CD4-positive, alpha-beta T cell (primary cell): ENCODE measurements around the gene TNFRSF9. TPM values are rescaled to one million over a fixed set of nuclear protein-coding genes. Genes with fewer than 3 reads are reported as not detected.

Experiments used
- ATAC-seq: fragments of 200-7000 bp; cut with Tn5 transposase; one replicate; pipeline ENCODE4 v1.10.0; 2022; ENCODE audit warnings: mild to moderate bottlenecking; ENCODE audit not compliant: poor library complexity
- CTCF ChIA-PET: fragments of 350-600 bp; sonication (Branson Sonifier 250); formaldehyde crosslinking; loops from one replicate; lab custom pipeline; 2021; ENCODE audit warnings: antibody characterized with exemption, inconsistent platforms; lab: Charles Lee
- POLR2A ChIA-PET: fragments of 350-600 bp; sonication (Branson Sonifier 250); formaldehyde crosslinking; loops from one replicate; lab custom pipeline; 2021; ENCODE audit warnings: antibody characterized with exemption, inconsistent platforms; lab: Charles Lee
- DNase-seq, 14 experiments: peaks; one replicate each; pipeline ENCODE4 v3.0.0-alpha.2; 2013 to 2020; ENCODE audit warnings: mixed read lengths in 2 of 14
- H3K27ac ChIP-seq, 2 donors: one replicate each; pipeline versions ENCODE4 v1.5.1 to v1.7.0; 2013; ENCODE audit warnings: low read length in 2 of 2, low read depth in 1 of 2, mild to moderate bottlenecking in 1 of 2
- H3K27me3 ChIP-seq, 2 experiments: 1 replicate in 1 of 2; 2 replicates in 1 of 2; pipeline versions ENCODE4 v1.6.1 to v1.7.0; 2013; ENCODE audit warnings: low read length in 2 of 2, control low read depth in 1 of 2, mild to moderate bottlenecking in 1 of 2, moderate library complexity in 1 of 2; ENCODE audit not compliant: insufficient read depth in 2 of 2, control insufficient read depth in 1 of 2
- H3K36me3 ChIP-seq: one replicate; pipeline ENCODE4 v1.6.1; 2013; ENCODE audit warnings: low read length, control low read depth; ENCODE audit not compliant: insufficient read depth
- H3K4me1 ChIP-seq: one replicate; pipeline ENCODE4 v1.6.1; 2013; ENCODE audit warnings: low read length, control low read depth; ENCODE audit not compliant: insufficient read depth
- H3K4me3 ChIP-seq: one replicate; pipeline ENCODE4 v1.5.1; 2013; ENCODE audit warnings: mild to moderate bottlenecking, low read length, moderate library complexity
- H3K9me3 ChIP-seq, 2 experiments: 1 replicate in 1 of 2; 2 replicates in 1 of 2; pipeline versions ENCODE4 v1.6.1 to v1.7.0; 2013; ENCODE audit warnings: low read length in 2 of 2, mild to moderate bottlenecking in 2 of 2, control low read depth in 1 of 2, moderate library complexity in 1 of 2; ENCODE audit not compliant: control insufficient read depth in 1 of 2, insufficient read depth in 1 of 2
- H3K27ac Mint-ChIP-seq: one replicate; pipeline ENCODE4 v1.8.0; 2020; ENCODE audit warnings: mixed read lengths
- H3K27me3 Mint-ChIP-seq: one replicate; pipeline ENCODE4 v1.8.0; 2021; ENCODE audit warnings: mixed read lengths
- H3K36me3 Mint-ChIP-seq: one replicate; pipeline ENCODE4 v1.8.0; 2021; ENCODE audit warnings: low read depth, mixed read lengths
- H3K4me1 Mint-ChIP-seq: one replicate; pipeline ENCODE4 v1.8.0; 2021; ENCODE audit warnings: low read depth, mixed read lengths
- H3K4me3 Mint-ChIP-seq: one replicate; pipeline ENCODE4 v1.8.0; 2020; ENCODE audit warnings: mild to moderate bottlenecking, mixed read lengths
- H3K9me3 Mint-ChIP-seq: one replicate; pipeline ENCODE4 v1.8.0; 2020; ENCODE audit warnings: mixed read lengths
- CTCF ChIP-seq: fragments of 200-600 bp; IDR thresholded peaks from one replicate; pipeline ENCODE4 v1.8.0; 2022; ENCODE audit warnings: antibody characterized with exemption, mild to moderate bottlenecking
- intact Hi-C, 2 experiments: fragments of 100-400 bp; cut with DNase I in 1 of 2; cut with micrococcal nuclease in 1 of 2; formaldehyde crosslinking; loops; one replicate each; pipeline versions ENCODE4 v1.15.1 to v1.9.0; 2023 to 2025; cut with DNase I, micrococcal nuclease
- total RNA-seq, 174 experiments: library from RNA in 2 of 174; stranded (reverse) in 2 of 174; gene quantifications; one replicate each; pipeline ENCODE4 v1.2.3 and lab custom pipeline; 2021 to 2026

Gene TNFRSF9
- total RNA-seq, 2 experiments from 2014 or later = 0.52 to 0.84 TPM

GRCh38 chr1:7891804-7892203 lies 48.8 kb downstream of the TNFRSF9 start:
- Mint-ChIP-seq H3K9me3 (no peaks in the 10 kb centered on the region), H3K27ac (no peak overlapping the region), H3K4me1 (no peaks in the 10 kb centered on the region), H3K27me3 (peaks cover 22% of the 10 kb centered on the region), H3K36me3 (no peaks in the 10 kb centered on the region), H3K4me3 (no peak overlapping the region)
- H3K27me3 ChIP-seq = peaks cover 0 to 6% of the 10 kb centered on the region in 2 experiments
- POLR2A ChIA-PET = no interaction called here
- H3K9me3 ChIP-seq = no peaks in the 10 kb centered on the region
- H3K4me1 ChIP-seq = no peaks in the 10 kb centered on the region
- ATAC-seq (no peak), DNase-seq (no peak)
- H3K4me3 ChIP-seq = no peak overlapping the region
- H3K36me3 ChIP-seq = no peaks in the 10 kb centered on the region
- H3K27ac ChIP-seq = no peak overlapping the region
- TF ChIP-seq CTCF = no peak
- CTCF ChIA-PET = no interaction called here
- intact Hi-C loops = no loop called here

- Histone ChIP-seq H3K9me3 (no peaks in the 10 kb centered on the region), H3K4me1 (peaks cover 2% of the 10 kb centered on the region), H3K27ac (no peak overlapping the region), H3K36me3 (no peaks in the 10 kb centered on the region), H3K27me3 (peaks cover 0 to 11% of the 10 kb centered on the region in 2 experiments), H3K4me3 (no peak overlapping the region)
- DNase-seq (no peak), ATAC-seq (no peak)
- intact Hi-C loops = no loop called here
- Mint-ChIP-seq H3K4me1 (no peaks in the 10 kb centered on the region), H3K36me3 (no peaks in the 10 kb centered on the region), H3K9me3 (no peaks in the 10 kb centered on the region), H3K27me3 (peaks cover 30% of the 10 kb centered on the region), H3K27ac (no peak overlapping the region), H3K4me3 (no peak overlapping the region)
- ChIA-PET CTCF (no interaction called here), POLR2A (no interaction called here)
- TF ChIP-seq CTCF = no peak
Observed at GRCh38 chr1:7890853-7891252, 49.8 kb downstream of the TNFRSF9 start.

- TF ChIP-seq CTCF = no peak
- intact Hi-C loops = no loop called here
- Mint-ChIP-seq H3K36me3 (no peaks in the 10 kb centered on the region), H3K9me3 (no peaks in the 10 kb centered on the region), H3K27ac (no peak overlapping the region), H3K4me1 (no peaks in the 10 kb centered on the region), H3K4me3 (no peak overlapping the region), H3K27me3 (peaks cover 42% of the 10 kb centered on the region)
- POLR2A ChIA-PET = no interaction called here
- Histone ChIP-seq H3K4me3 (no peak overlapping the region), H3K4me1 (peaks cover 3% of the 10 kb centered on the region), H3K27ac (no peak overlapping the region), H3K36me3 (no peaks in the 10 kb centered on the region), H3K9me3 (peaks cover 0 to 6% of the 10 kb centered on the region in 2 experiments), H3K27me3 (peaks cover 0 to 17% of the 10 kb centered on the region in 2 experiments)
- DNase-seq = no peak
- CTCF ChIA-PET = no interaction called here
- no peak for ATAC-seq
Observed at GRCh38 chr1:7888248-7889081, 52.2 kb downstream of the TNFRSF9 start.
